IMR-90 (cell line): ENCODE results near the gene RUNX2.

Experiments
- BHLHE40 ChIP-seq: fragments of 150-350 bp; IDR thresholded peaks from 2 replicates; pipeline ENCODE4 v1.6.1; 2016; ENCODE audit warnings: mild to moderate bottlenecking, low read depth, low read length
- CEBPB ChIP-seq: IDR thresholded peaks from 2 replicates; pipeline ENCODE4 v1.6.1; 2012; ENCODE audit warnings: low read depth, low read length, improper control_type of control experiment
- CTCF ChIP-seq: conservative IDR thresholded peaks from 2 replicates; pipeline ENCODE4 v1.5.1; 2012; ENCODE audit warnings: mild to moderate bottlenecking, low read depth, low read length, improper control_type of control experiment
- MAZ ChIP-seq: IDR thresholded peaks from 2 replicates; pipeline ENCODE4 v1.6.1; 2012; ENCODE audit warnings: low read depth, mild to moderate bottlenecking, low read length, improper control_type of control experiment, moderate library complexity, borderline replicate concordance
- MXI1 ChIP-seq: IDR thresholded peaks from 2 replicates; pipeline ENCODE4 v1.6.1; 2012; ENCODE audit warnings: low read depth, mild to moderate bottlenecking, low read length, moderate library complexity, borderline replicate concordance
- SMC3 ChIP-seq: fragments of 150-350 bp; IDR thresholded peaks from 2 replicates; pipeline ENCODE4 v1.6.1; 2016; ENCODE audit warnings: low read depth, mild to moderate bottlenecking, antibody characterized with exemption, low read length, moderate library complexity

GRCh38 chr6:45476341-45476740 lies 148.2 kb downstream of the RUNX2 start:
- no peak for TF ChIP-seq SMC3
- TF ChIP-seq CTCF = no peak
- TF ChIP-seq CEBPB = no peak
- no peak for TF ChIP-seq MAZ
- TF ChIP-seq BHLHE40 = no peak
- TF ChIP-seq MXI1 = no peak
